ENCODE results near the gene OTOP3. TPM values are rescaled to one million over a fixed set of nuclear protein-coding genes. Genes with fewer than 3 reads are reported as not detected.

The OTOP3 gene
- total and polyA plus RNA-seq, 2 donors (not counting 1 experiment from before 2014, with no cell fraction given), result not detected

- H3K36me3 ChIP-seq (ENCODE audit: control insufficient read depth, insufficient read depth, low read length), result no peaks in the 10 kb centered on the region
- no peaks in the 10 kb centered on the region for H3K79me2 ChIP-seq (ENCODE audit: control insufficient read depth, insufficient read depth, low read length)
- H3K9ac ChIP-seq (ENCODE audit: insufficient read depth, low read length), result no peak overlapping the region
- no peaks in the 10 kb centered on the region for H3K4me1 ChIP-seq (ENCODE audit: control insufficient read depth, extremely low read depth, insufficient read depth, low read length)
- no peak overlapping the region for H3K27ac ChIP-seq (ENCODE audit: insufficient read depth, low read length)
- no peak for DNase-seq (ENCODE audit: low read depth in 2 of 2)
- H3K4me3 ChIP-seq (replicated peaks in 1 of 4; ENCODE audit: control extremely low read depth in 1 of 4, insufficient read depth in 1 of 4, low read depth in 3 of 4, low read length in 4 of 4), result no peak overlapping the region
- no peak overlapping the region for H3K4me2 ChIP-seq (ENCODE audit: extremely low read depth, insufficient read depth, low read length)
- peak; percentile 28 for TF ChIP-seq EZH2 (IDR thresholded peaks at IDR 0.05; ENCODE audit: low read length, missing control alignments)
- TF ChIP-seq, protein P1, sequence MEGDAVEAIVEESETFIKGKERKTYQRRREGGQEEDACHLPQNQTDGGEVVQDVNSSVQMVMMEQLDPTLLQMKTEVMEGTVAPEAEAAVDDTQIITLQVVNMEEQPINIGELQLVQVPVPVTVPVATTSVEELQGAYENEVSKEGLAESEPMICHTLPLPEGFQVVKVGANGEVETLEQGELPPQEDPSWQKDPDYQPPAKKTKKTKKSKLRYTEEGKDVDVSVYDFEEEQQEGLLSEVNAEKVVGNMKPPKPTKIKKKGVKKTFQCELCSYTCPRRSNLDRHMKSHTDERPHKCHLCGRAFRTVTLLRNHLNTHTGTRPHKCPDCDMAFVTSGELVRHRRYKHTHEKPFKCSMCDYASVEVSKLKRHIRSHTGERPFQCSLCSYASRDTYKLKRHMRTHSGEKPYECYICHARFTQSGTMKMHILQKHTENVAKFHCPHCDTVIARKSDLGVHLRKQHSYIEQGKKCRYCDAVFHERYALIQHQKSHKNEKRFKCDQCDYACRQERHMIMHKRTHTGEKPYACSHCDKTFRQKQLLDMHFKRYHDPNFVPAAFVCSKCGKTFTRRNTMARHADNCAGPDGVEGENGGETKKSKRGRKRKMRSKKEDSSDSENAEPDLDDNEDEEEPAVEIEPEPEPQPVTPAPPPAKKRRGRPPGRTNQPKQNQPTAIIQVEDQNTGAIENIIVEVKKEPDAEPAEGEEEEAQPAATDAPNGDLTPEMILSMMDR (conservative IDR thresholded peaks at IDR 0.05 in 1 of 2, IDR thresholded peaks at IDR 0.05 in 1 of 2; ENCODE audit: low read depth in 1 of 2, low read length in 2 of 2), result no peak
- no peaks in the 10 kb centered on the region for H3K9me3 ChIP-seq (ENCODE audit: control insufficient read depth, insufficient read depth, low read depth, low read length)
- no peaks in the 10 kb centered on the region for H4K20me1 ChIP-seq (ENCODE audit: control insufficient read depth, extremely low read depth, insufficient read depth, low read length)
- no peak overlapping the region for H2AFZ ChIP-seq (ENCODE audit: low read length)
- peaks cover 47% of the 10 kb centered on the region for H3K27me3 ChIP-seq (ENCODE audit: control insufficient read depth, insufficient read depth, low read length)
These were observed 13.5 kb upstream of the OTOP3 start for GRCh38 chr17:74922172-74922571.

GRCh38 chr17:74922694-74923537 lies 12.8 kb upstream of the OTOP3 start, which contains the start of gene USH1G:
USH1G (minus strand) TSS chr17:74923255; CDS start chr17:74923073, 182 bp downstream.
- H3K4me3 ChIP-seq (replicated peaks in 1 of 4; ENCODE audit: control extremely low read depth in 1 of 4, insufficient read depth in 1 of 4, low read depth in 3 of 4, low read length in 4 of 4), result no peak within 1 kb of the TSS
- H2AFZ ChIP-seq (ENCODE audit: low read length), result no peak within 1 kb of the TSS

More at GRCh38 chr17:74922694-74923537, 12.8 kb upstream of the OTOP3 start, which contains the start of gene USH1G:
- no peaks in the 10 kb centered on the region for H4K20me1 ChIP-seq (ENCODE audit: control insufficient read depth, extremely low read depth, insufficient read depth, low read length)
- DNase-seq (ENCODE audit: low read depth in 2 of 2), result peak in 1 of 2 donors; percentile 4
- H3K4me2 ChIP-seq (ENCODE audit: extremely low read depth, insufficient read depth, low read length), result no peak within 1 kb of the TSS
- no peaks in the 10 kb centered on the region for H3K36me3 ChIP-seq (ENCODE audit: control insufficient read depth, insufficient read depth, low read length)
- H3K27ac ChIP-seq (ENCODE audit: insufficient read depth, low read length), result no peak within 1 kb of the TSS
- TF ChIP-seq, protein P1 (conservative IDR thresholded peaks at IDR 0.05 in 1 of 2, IDR thresholded peaks at IDR 0.05 in 1 of 2; ENCODE audit: low read depth in 1 of 2, low read length in 2 of 2), result no peak
- TF ChIP-seq EZH2 (IDR thresholded peaks at IDR 0.05; ENCODE audit: low read length, missing control alignments), result peak; percentile 85
- H3K79me2 ChIP-seq (ENCODE audit: control insufficient read depth, insufficient read depth, low read length), result no peaks in the 10 kb centered on the region
- no peak within 1 kb of the TSS for H3K9ac ChIP-seq (ENCODE audit: insufficient read depth, low read length)
- peaks cover 51% of the 10 kb centered on the region for H3K27me3 ChIP-seq (ENCODE audit: control insufficient read depth, insufficient read depth, low read length)
- H3K9me3 ChIP-seq (ENCODE audit: control insufficient read depth, insufficient read depth, low read depth, low read length), result no peaks in the 10 kb centered on the region
- no peaks in the 10 kb centered on the region for H3K4me1 ChIP-seq (ENCODE audit: control insufficient read depth, extremely low read depth, insufficient read depth, low read length)
